ENCODE measurements around the gene DPPA3.
"Not testable (repeated sequence)": the region's sequence is repeated elsewhere in the genome, so short reads cannot be mapped to it uniquely, and the experiment has no call there.

Gene DPPA3

DNA sequence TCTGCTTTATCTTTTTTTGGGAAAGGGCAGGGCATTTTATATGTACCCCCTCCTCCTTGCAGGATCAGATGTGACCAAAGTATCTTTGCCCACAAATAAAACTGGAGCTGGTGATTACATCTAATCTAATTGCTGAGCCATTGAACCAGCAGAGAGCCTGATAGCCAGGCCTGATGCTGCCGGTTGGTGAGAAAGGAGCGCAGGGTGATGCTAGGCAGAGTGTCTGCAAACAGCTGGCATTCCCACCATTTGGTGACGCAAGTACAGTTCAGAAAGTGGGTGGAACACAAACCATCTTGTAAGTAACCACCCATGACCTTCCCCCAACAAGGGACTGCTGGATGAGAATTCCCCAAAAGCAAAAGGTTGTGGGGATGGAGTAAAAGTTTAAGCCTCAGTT is 12.7 kb downstream of the DPPA3 start:
- Histone ChIP-seq H3K27ac (ENCODE audit: low read depth in 2 of 2, low read length in 2 of 2) (no peak overlapping the region), H3K4me1 (ENCODE audit: control insufficient read depth in 2 of 2, insufficient read depth in 2 of 2, low read length in 2 of 2) (no peaks in the 10 kb centered on the region), H3K27me3 (ENCODE audit: control insufficient read depth in 2 of 2, insufficient read depth in 2 of 2, low read length in 2 of 2) (no peaks in the 10 kb centered on the region), H3K36me3 (ENCODE audit: control insufficient read depth in 2 of 2, insufficient read depth in 2 of 2, low read length in 2 of 2) (no peaks in the 10 kb centered on the region), H3K9ac (ENCODE audit: low read depth in 1 of 2, low read length in 2 of 2) (no peak overlapping the region), H3K9me3 (ENCODE audit: control insufficient read depth in 2 of 2, low read length in 2 of 2) (no peaks in the 10 kb centered on the region), H3K4me3 (ENCODE audit: low read length in 2 of 2) (no peak overlapping the region)

DNA sequence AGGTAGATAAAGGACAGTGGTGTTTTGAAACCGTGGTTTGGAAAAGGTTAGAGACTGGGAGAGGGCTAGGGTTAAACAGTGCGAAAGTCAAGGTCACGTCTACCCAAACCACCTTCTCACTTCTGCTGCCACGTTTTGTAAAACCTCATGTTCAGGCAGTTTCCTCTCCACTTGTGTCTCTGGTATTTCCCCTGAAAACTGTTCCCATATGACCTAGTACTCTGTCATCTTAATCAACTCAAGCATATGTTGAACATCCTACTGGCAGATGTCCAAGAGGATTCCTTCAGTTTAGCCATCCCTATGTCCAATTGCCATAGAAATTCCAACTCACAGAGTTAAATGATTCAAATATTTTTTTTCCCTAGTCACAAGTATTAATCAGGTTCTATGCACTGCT is 18.5 kb downstream of the DPPA3 start:
- Histone ChIP-seq H3K9ac (ENCODE audit: low read depth in 1 of 2, low read length in 2 of 2) (no peak overlapping the region), H3K27ac (ENCODE audit: low read depth in 2 of 2, low read length in 2 of 2) (no peak overlapping the region), H3K9me3 (ENCODE audit: control insufficient read depth in 2 of 2, low read length in 2 of 2) (no peaks in the 10 kb centered on the region), H3K4me1 (ENCODE audit: control insufficient read depth in 2 of 2, insufficient read depth in 2 of 2, low read length in 2 of 2) (no peaks in the 10 kb centered on the region), H3K36me3 (ENCODE audit: control insufficient read depth in 2 of 2, insufficient read depth in 2 of 2, low read length in 2 of 2) (no peaks in the 10 kb centered on the region), H3K27me3 (ENCODE audit: control insufficient read depth in 2 of 2, insufficient read depth in 2 of 2, low read length in 2 of 2) (no peaks in the 10 kb centered on the region), H3K4me3 (ENCODE audit: low read length in 2 of 2) (no peak overlapping the region)

DNA sequence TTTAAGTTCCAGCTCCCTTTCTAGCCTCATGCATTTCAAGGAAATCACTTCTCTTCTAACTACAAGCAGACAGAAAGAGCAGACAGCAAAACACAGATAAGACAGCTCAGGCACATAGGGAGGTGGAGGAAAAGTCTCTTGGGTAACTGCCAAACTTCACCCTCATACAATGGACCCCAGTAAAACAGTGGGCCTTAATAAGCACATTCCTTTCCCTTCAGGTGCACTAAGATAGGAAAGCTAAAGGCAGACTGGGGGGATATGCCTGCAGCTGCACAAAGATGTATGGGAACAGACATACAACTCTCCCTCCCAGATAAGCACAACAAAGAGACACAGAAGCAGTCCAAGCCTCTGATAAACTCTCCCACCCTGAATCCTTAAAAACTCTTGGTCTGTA is 19.8 kb downstream of the DPPA3 start:
- H3K9me3 ChIP-seq (ENCODE audit: control insufficient read depth in 2 of 2, low read length in 2 of 2); H3K9ac ChIP-seq (ENCODE audit: low read depth in 1 of 2, low read length in 2 of 2); H3K27ac ChIP-seq (ENCODE audit: low read depth in 2 of 2, low read length in 2 of 2); H3K36me3 ChIP-seq (ENCODE audit: control insufficient read depth in 2 of 2, insufficient read depth in 2 of 2, low read length in 2 of 2); H3K4me1 ChIP-seq (ENCODE audit: control insufficient read depth in 2 of 2, insufficient read depth in 2 of 2, low read length in 2 of 2); H3K4me3 ChIP-seq (ENCODE audit: low read length in 2 of 2); H3K27me3 ChIP-seq (ENCODE audit: control insufficient read depth in 2 of 2, insufficient read depth in 2 of 2, low read length in 2 of 2): not testable (repeated sequence)

DNA sequence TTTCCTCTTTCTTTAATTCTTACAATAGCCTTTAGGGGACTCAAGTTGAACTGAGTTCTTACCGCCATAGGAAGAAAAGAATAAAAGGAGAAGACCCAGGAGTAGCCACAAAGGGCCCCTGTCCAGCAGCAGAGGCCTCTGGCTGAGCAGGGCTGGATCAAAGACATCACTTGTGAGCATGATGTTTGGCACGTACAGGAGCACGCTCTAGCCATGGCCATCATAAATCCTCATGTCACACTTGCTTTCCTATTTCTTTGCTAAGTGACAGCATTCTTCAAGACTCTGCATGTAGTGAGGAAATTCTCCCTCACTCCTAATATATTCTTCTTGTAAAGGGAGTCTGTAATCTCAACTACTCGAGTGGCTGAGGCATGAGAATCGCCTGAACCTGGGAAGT is 20.3 kb downstream of the DPPA3 start:
- Histone ChIP-seq H3K4me1 (ENCODE audit: control insufficient read depth in 2 of 2, insufficient read depth in 2 of 2, low read length in 2 of 2) (no peaks in the 10 kb centered on the region), H3K27me3 (ENCODE audit: control insufficient read depth in 2 of 2, insufficient read depth in 2 of 2, low read length in 2 of 2) (no peaks in the 10 kb centered on the region), H3K4me3 (ENCODE audit: low read length in 2 of 2) (no peak overlapping the region), H3K36me3 (ENCODE audit: control insufficient read depth in 2 of 2, insufficient read depth in 2 of 2, low read length in 2 of 2) (no peaks in the 10 kb centered on the region), H3K9ac (ENCODE audit: low read depth in 1 of 2, low read length in 2 of 2) (no peak overlapping the region), H3K27ac (ENCODE audit: low read depth in 2 of 2, low read length in 2 of 2) (no peak overlapping the region), H3K9me3 (ENCODE audit: control insufficient read depth in 2 of 2, low read length in 2 of 2) (no peaks in the 10 kb centered on the region)

DNA sequence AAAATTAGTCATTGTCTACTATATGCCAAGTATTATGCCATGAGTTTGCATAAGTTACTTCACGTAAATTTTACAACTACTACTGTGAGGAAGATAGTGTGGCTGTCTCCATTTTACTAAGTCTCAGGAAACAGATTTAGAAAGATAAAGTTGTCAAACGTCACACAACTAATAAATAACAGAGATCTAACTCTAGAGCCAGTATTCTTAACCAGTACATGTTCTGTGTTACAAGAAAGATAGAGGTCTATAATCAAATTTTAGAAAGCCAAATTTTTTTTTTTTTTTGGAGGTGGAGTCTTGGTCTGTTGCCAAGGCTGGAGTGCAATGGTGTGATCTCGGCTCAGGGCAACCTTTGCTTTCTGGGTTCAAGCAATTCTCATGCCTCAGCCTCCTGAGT is 21.8 kb downstream of the DPPA3 start:
- Histone ChIP-seq H3K4me3 (ENCODE audit: low read length in 2 of 2) (no peak overlapping the region), H3K9me3 (ENCODE audit: control insufficient read depth in 2 of 2, low read length in 2 of 2) (no peaks in the 10 kb centered on the region), H3K27me3 (ENCODE audit: control insufficient read depth in 2 of 2, insufficient read depth in 2 of 2, low read length in 2 of 2) (no peaks in the 10 kb centered on the region), H3K27ac (ENCODE audit: low read depth in 2 of 2, low read length in 2 of 2) (no peak overlapping the region), H3K9ac (ENCODE audit: low read depth in 1 of 2, low read length in 2 of 2) (no peak overlapping the region), H3K36me3 (ENCODE audit: control insufficient read depth in 2 of 2, insufficient read depth in 2 of 2, low read length in 2 of 2) (no peaks in the 10 kb centered on the region), H3K4me1 (ENCODE audit: control insufficient read depth in 2 of 2, insufficient read depth in 2 of 2, low read length in 2 of 2) (no peaks in the 10 kb centered on the region)

DNA sequence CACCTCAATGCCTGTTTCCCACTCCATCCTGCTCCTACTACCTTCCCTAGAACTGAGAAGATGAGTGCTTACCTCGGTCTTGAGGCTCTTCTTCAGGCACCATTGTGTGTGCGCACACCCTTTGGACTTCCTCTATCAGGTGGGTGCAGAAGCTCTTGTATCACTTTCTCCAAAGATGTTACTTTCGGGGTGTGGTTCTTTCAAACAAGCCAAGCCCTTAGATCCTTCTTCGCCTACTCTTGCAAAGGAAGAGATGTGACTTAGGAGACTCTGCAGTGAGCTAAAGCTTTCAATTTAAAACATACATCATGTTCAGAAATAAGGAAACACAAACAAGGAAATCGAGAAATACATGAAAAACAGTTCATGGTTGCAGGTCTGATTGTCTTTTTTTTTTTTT is 36.0 kb downstream of the DPPA3 start, which contains the start of gene CLEC4C:
TSS of gene CLEC4C (minus strand) at position 130 of the 400 bp plus-strand sequence. CDS start at position 103, 27 bp downstream.
- Histone ChIP-seq H3K9ac (ENCODE audit: low read depth in 1 of 2, low read length in 2 of 2) (no peak within 1 kb of the TSS), H3K9me3 (ENCODE audit: control insufficient read depth in 2 of 2, low read length in 2 of 2) (no peaks in the 10 kb centered on the region), H3K4me1 (ENCODE audit: control insufficient read depth in 2 of 2, insufficient read depth in 2 of 2, low read length in 2 of 2) (no peaks in the 10 kb centered on the region), H3K4me3 (ENCODE audit: low read length in 2 of 2) (no peak within 1 kb of the TSS), H3K27me3 (ENCODE audit: control insufficient read depth in 2 of 2, insufficient read depth in 2 of 2, low read length in 2 of 2) (no peaks in the 10 kb centered on the region), H3K27ac (ENCODE audit: low read depth in 2 of 2, low read length in 2 of 2) (no peak within 1 kb of the TSS), H3K36me3 (ENCODE audit: control insufficient read depth in 2 of 2, insufficient read depth in 2 of 2, low read length in 2 of 2) (no peaks in the 10 kb centered on the region)

DNA sequence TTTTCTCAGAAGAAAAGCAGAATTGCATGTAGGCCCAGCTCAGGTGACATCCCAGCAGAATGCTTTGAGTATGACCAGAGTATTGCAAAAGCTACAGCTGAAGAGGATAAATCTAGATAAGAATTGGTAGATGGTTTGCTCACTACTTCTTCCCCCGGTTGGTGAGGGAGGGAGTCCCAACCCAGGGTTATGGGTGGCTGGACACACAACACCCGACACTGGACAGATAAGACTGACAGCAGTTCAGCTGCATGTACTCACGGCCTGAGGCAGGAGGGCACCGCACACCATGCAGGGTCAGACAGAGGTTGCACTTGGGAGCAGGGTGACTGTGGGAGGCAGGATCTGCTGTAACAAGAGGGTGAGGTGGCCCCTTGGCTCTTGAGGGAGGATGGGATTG is 37.6 kb downstream of the DPPA3 start:
- no peaks in the 10 kb centered on the region for H3K27me3 ChIP-seq (ENCODE audit: control insufficient read depth in 2 of 2, insufficient read depth in 2 of 2, low read length in 2 of 2)
- no peak overlapping the region for H3K4me3 ChIP-seq (ENCODE audit: low read length in 2 of 2)
- no peaks in the 10 kb centered on the region for H3K9me3 ChIP-seq (ENCODE audit: control insufficient read depth in 2 of 2, low read length in 2 of 2)
- no peak overlapping the region for H3K27ac ChIP-seq (ENCODE audit: low read depth in 2 of 2, low read length in 2 of 2)
- no peaks in the 10 kb centered on the region for H3K4me1 ChIP-seq (ENCODE audit: control insufficient read depth in 2 of 2, insufficient read depth in 2 of 2, low read length in 2 of 2)
- no peaks in the 10 kb centered on the region for H3K36me3 ChIP-seq (ENCODE audit: control insufficient read depth in 2 of 2, insufficient read depth in 2 of 2, low read length in 2 of 2)
- H3K9ac ChIP-seq (ENCODE audit: low read depth in 1 of 2, low read length in 2 of 2) = no peak overlapping the region

DNA sequence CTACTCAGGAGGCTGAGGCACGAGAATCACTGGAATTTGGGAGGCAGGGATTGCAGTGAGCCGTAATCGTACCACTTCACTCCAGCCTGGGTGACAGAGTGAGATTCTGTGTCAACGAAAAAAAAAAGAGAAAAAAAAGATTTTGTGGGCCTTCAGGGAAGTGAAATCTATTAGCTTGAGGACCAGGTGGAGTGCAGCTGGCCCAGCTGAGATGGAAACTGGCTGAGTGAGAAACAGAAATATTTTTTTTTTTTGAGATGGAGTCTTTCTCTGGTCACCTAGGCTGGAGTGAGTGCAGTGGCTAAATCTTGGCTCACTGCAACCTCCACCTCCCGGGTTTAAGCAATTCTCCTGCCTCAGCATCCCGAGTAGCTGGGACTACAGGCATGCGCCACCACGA is 38.2 kb downstream of the DPPA3 start:
- H3K27me3 ChIP-seq (ENCODE audit: control insufficient read depth in 2 of 2, insufficient read depth in 2 of 2, low read length in 2 of 2) = no peaks in the 10 kb centered on the region
- H3K36me3 ChIP-seq (ENCODE audit: control insufficient read depth in 2 of 2, insufficient read depth in 2 of 2, low read length in 2 of 2) = no peaks in the 10 kb centered on the region
- H3K4me3 ChIP-seq (ENCODE audit: low read length in 2 of 2) = no peak overlapping the region
- no peaks in the 10 kb centered on the region for H3K9me3 ChIP-seq (ENCODE audit: control insufficient read depth in 2 of 2, low read length in 2 of 2)
- H3K4me1 ChIP-seq (ENCODE audit: control insufficient read depth in 2 of 2, insufficient read depth in 2 of 2, low read length in 2 of 2) = no peaks in the 10 kb centered on the region
- H3K27ac ChIP-seq (ENCODE audit: low read depth in 2 of 2, low read length in 2 of 2) = no peak overlapping the region
- no peak overlapping the region for H3K9ac ChIP-seq (ENCODE audit: low read depth in 1 of 2, low read length in 2 of 2)

DNA sequence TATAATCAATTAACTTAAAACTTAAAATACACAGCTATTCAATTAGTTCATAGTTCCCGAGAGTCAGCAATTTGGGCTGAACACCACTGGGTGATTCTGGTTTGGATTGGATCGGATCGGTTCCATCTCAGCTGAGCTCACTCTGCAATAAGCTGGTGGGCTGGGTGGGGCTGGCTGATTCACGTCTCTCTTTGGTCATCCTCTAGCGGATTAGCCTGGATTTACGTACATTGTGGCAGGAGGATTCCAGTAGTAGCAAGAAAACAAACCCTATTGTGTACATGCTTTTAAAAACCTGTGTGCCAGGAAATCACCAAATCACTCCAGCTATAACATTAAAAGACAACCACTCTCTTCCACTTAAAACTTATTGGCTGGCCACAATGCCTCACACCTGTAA is 39.1 kb downstream of the DPPA3 start:
- Histone ChIP-seq H3K4me1 (ENCODE audit: control insufficient read depth in 2 of 2, insufficient read depth in 2 of 2, low read length in 2 of 2) (no peaks in the 10 kb centered on the region), H3K4me3 (ENCODE audit: low read length in 2 of 2) (no peak overlapping the region), H3K27me3 (ENCODE audit: control insufficient read depth in 2 of 2, insufficient read depth in 2 of 2, low read length in 2 of 2) (no peaks in the 10 kb centered on the region), H3K9me3 (ENCODE audit: control insufficient read depth in 2 of 2, low read length in 2 of 2) (no peaks in the 10 kb centered on the region), H3K36me3 (ENCODE audit: control insufficient read depth in 2 of 2, insufficient read depth in 2 of 2, low read length in 2 of 2) (no peaks in the 10 kb centered on the region), H3K9ac (ENCODE audit: low read depth in 1 of 2, low read length in 2 of 2) (no peak overlapping the region), H3K27ac (ENCODE audit: low read depth in 2 of 2, low read length in 2 of 2) (no peak overlapping the region)

DNA sequence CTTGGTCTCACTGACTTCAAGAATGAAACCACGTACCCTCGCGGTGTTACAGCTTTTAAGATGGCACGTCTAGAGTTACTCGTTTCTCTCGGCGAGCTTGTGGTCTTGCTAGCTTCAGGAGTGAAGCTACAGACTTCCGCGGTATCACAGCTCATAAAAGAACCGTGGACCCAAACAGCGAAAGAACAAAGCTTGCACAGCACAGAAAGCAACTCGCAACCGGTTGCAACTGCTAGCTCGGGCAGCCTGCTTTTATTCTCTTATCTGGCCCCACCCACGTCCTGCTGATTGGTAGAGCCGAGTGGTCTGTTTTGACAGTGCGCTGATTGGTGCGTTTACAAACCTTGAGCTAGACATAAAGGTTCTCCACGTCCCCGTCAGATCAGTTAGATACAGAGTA is 40.2 kb downstream of the DPPA3 start:
- H3K4me3 ChIP-seq (ENCODE audit: low read length in 2 of 2) = no peak overlapping the region
- no peaks in the 10 kb centered on the region for H3K4me1 ChIP-seq (ENCODE audit: control insufficient read depth in 2 of 2, insufficient read depth in 2 of 2, low read length in 2 of 2)
- no peak overlapping the region for H3K9ac ChIP-seq (ENCODE audit: low read depth in 1 of 2, low read length in 2 of 2)

More for the DNA sequence above, 40.2 kb downstream of the DPPA3 start:
- Histone ChIP-seq H3K27me3 (ENCODE audit: control insufficient read depth in 2 of 2, insufficient read depth in 2 of 2, low read length in 2 of 2) (no peaks in the 10 kb centered on the region), H3K27ac (ENCODE audit: low read depth in 2 of 2, low read length in 2 of 2) (no peak overlapping the region), H3K9me3 (ENCODE audit: control insufficient read depth in 2 of 2, low read length in 2 of 2) (no peaks in the 10 kb centered on the region), H3K36me3 (ENCODE audit: control insufficient read depth in 2 of 2, insufficient read depth in 2 of 2, low read length in 2 of 2) (no peaks in the 10 kb centered on the region)
